ENCODE measurements around the gene RXRA.
"Not testable (repeated sequence)": the region's sequence is repeated elsewhere in the genome, so short reads cannot be mapped to it uniquely, and the experiment has no call there.

RXRA gene

GRCh38 chr9:134304690-134305089, 21.6 kb upstream of the RXRA start:
- no peak for DNase-seq (ENCODE audit: low read depth)
- no peak overlapping the region for H3K4me3 ChIP-seq (ENCODE audit: low read length)
- TF ChIP-seq CTCF (conservative IDR thresholded peaks at IDR 0.05; ENCODE audit: low read length): no peak

GRCh38 chr9:134305533-134305932, 20.7 kb upstream of the RXRA start:
- TF ChIP-seq CTCF (conservative IDR thresholded peaks at IDR 0.05; ENCODE audit: low read length): no peak
- no peak for DNase-seq (ENCODE audit: low read depth)

GRCh38 chr9:134306042-134306441, 20.2 kb upstream of the RXRA start:
- not testable (repeated sequence) for DNase-seq (ENCODE audit: low read depth); H3K4me3 ChIP-seq (ENCODE audit: low read length)

More at GRCh38 chr9:134305533-134305932, 20.7 kb upstream of the RXRA start:
- no peak overlapping the region for H3K4me3 ChIP-seq (ENCODE audit: low read length)

- no peak for TF ChIP-seq CTCF (conservative IDR thresholded peaks at IDR 0.05; ENCODE audit: low read length)
- no peak overlapping the region for H3K4me3 ChIP-seq (ENCODE audit: low read length)
- no peak for DNase-seq (ENCODE audit: low read depth)
Measured at GRCh38 chr9:134306636-134307600, 19.3 kb upstream of the RXRA start.

GRCh38 chr9:134307674-134308638, 18.3 kb upstream of the RXRA start:
- no peak for DNase-seq (ENCODE audit: low read depth)
- H3K4me3 ChIP-seq (ENCODE audit: low read length): no peak overlapping the region
- no peak for TF ChIP-seq CTCF (conservative IDR thresholded peaks at IDR 0.05; ENCODE audit: low read length)

GRCh38 chr9:134308639-134309220, 17.5 kb upstream of the RXRA start:
- DNase-seq (ENCODE audit: low read depth); H3K4me3 ChIP-seq (ENCODE audit: low read length): not testable (repeated sequence)

- TF ChIP-seq CTCF (conservative IDR thresholded peaks at IDR 0.05; ENCODE audit: low read length): no peak
- H3K4me3 ChIP-seq (ENCODE audit: low read length): no peak overlapping the region
- no peak for DNase-seq (ENCODE audit: low read depth)
Measured at GRCh38 chr9:134313470-134313869, 12.8 kb upstream of the RXRA start.
